GM19328 (cell line): ENCODE data around the gene MMP17.

Source experiments
- ATAC-seq: cut with Tn5 transposase; IDR thresholded peaks from one replicate; pipeline ENCODE4 v1.9.1; 2021; ENCODE audit warnings: mild to moderate bottlenecking, moderate library complexity; ENCODE audit not compliant: unreplicated experiment

The MMP17 gene

GRCh38 chr12:131847456-131847855 lies 19.3 kb downstream of the MMP17 start:
- no peak for ATAC-seq

GRCh38 chr12:131848753-131849152 lies 20.6 kb downstream of the MMP17 start:
- ATAC-seq = no peak

GRCh38 chr12:131849700-131850553 lies 21.7 kb downstream of the MMP17 start:
- ATAC-seq = no peak

GRCh38 chr12:131850856-131851559 lies 22.8 kb downstream of the MMP17 start:
- ATAC-seq = no peak

GRCh38 chr12:131851741-131852550 lies 23.8 kb downstream of the MMP17 start:
- no peak for ATAC-seq

DNA sequence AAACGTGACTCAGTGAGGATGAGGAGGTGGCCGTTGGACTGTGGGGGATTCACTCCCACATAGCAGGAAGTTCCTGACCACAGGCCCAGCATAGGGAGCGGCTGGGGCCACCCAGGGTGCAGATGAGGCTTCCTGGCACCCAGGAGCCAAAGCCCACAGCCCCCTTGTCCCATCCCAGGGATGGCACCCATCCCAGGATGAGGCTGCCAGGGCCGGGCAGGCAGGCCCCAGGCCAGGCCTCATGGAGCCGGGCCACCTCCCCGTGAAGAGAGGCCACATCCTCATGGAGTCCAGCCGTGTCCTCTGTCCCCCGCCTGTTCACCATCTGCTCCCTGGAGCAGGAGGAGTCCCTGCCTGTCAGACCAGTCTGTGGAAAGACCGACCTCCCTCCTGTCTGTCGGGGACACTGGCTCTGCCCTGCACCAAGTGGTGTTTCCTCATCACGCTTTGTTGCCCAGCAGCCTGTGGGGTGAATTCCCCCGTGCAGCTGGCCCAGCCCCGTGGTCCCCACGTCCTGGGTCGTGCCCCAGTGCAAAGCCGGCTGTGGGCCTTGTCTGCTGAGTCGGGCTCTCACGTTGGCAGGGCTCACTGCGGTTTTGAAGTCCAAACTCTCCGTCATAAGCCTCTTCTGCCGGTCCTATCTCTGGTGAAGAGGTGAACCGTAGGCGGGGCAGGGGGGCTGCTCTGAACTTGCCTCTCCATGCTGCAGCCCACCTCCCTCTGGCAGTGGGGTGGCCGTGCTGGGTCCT lies 24.5 kb downstream of the MMP17 start:
- ATAC-seq = no peak

GRCh38 chr12:131853832-131854797 lies 25.9 kb downstream of the MMP17 start:
- ATAC-seq = no peak

GRCh38 chr12:131854861-131855476 lies 26.8 kb downstream of the MMP17 start:
- ATAC-seq = no peak

GRCh38 chr12:131855521-131856142 lies 27.4 kb downstream of the MMP17 start:
- no peak for ATAC-seq

DNA sequence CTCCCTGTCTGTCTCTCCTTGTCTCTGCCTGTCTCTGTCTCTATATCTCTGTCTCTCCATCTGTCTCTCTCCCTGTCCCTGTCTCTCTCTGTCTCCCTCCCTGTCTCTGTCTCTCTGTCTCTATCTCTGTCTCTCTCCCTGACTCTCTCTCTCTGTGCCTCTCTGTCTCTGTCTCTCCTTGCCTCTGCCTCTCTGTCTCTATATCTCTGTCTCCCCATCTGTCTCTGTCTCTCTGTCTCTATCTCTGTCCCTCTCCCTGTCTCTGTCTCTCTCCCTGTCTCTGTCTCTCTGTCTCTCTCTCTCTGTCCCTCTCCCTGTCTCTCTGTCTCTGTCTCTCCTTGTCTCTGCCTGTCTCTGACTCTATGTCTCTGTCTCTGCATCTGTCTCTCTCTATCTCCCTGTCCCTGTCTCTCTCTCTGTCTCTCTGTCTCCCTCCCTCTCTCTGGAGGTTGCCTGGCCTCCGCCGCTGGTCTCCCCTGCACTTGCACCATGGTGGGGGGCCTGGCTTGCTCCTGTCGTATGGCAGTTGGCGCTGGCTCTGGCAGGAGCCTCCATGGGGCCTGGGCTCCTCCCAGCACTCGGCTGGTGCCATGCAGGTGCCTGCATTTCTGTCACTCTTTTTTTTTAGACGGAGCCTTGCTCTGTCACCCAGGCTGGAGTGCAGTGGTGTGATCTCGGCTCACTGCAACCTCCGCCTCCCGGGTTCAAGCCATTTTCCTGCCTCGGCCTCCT lies 28.3 kb downstream of the MMP17 start:
- no peak for ATAC-seq

GRCh38 chr12:131857908-131858850 lies 30.0 kb downstream of the MMP17 start:
- ATAC-seq = no peak

DNA sequence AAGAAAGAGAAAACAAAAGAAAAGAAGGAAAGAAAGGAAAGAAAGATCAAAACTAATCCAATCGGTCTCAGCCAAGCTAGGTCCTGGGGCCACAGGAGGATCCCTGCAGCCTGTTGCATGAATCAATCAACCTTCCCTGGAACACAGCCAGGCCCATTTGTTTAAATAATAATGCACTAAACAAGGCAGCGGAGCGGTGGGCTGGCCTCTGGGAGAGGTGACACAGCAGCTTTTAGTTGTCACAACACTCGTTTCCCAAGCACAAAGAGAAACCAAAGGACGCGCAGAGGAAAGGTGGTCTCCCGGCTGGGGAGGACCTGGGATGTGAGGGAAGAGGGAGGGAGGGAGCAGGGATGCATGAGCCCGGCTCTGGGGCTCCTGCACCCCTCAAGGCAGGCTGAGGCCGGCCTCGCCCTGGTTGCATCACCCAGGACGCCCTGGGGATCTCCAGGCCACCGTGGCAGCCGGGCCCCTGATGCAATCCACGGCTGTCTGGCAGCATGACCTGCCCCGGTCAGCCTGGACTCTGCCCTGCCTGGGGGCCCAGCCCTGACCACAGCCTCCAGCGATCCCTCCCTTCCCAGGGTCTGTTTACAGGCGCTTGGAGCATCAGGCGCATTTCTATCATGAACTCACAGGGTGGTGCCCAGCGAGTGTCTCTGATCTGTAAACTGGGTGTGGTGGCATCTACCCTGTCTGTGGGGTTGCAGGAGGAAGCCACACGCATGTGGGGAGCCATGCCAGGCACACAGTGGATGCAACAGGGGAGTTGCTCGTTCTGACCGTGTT lies 32.5 kb downstream of the MMP17 start:
- no peak for ATAC-seq

- no peak for ATAC-seq
Measured at GRCh38 chr12:131861261-131862083, 33.3 kb downstream of the MMP17 start.

GRCh38 chr12:131862084-131862441 lies 33.9 kb downstream of the MMP17 start:
- ATAC-seq = no peak

DNA sequence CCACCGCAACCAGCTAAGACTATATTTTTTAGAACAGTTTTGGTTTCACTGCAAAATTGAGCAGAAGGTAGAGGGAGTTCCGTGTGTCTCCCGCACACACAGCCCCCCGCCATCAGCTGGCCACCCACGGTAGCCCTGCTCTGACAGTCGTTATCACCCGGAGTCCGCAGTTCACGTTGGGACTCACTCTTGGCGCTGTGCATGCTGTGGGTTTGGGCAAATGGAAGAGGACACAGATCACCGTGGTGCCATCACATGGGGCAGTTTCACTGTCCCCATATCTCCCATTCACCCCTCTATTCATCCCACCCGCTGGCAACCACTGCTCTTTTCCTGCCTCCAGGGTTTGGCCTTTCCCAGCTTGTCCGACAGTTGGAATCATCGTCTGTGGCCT lies 34.4 kb downstream of the MMP17 start:
- ATAC-seq = no peak
